Gastrocnemius medialis (tissue), 4 donors: Measurements from ENCODE around the gene SLC25A23.

Experiments used
- POLR2A ChIP-seq, 2 donors: fragments of 450-650 bp; IDR thresholded peaks; one replicate each; pipeline ENCODE4 v1.6.1; 2017; ENCODE audit warnings: antibody characterized with exemption in 2 of 2, mild to moderate bottlenecking in 2 of 2, moderate library complexity in 2 of 2
- TF ChIP-seq, protein P1 (sequence below), 5 experiments: fragments of 450-650 bp in 3 of 5; fragments of 200-600 bp in 2 of 5; sonication (generic) in 2 of 5; IDR thresholded peaks in 4 of 5; conservative IDR thresholded peaks in 1 of 5; 1 replicate in 4 of 5; 2 replicates in 1 of 5; pipeline ENCODE4 v1.5.1; 2016 to 2019; ENCODE audit warnings: antibody characterized with exemption in 5 of 5, mild to moderate bottlenecking in 3 of 5, moderate library complexity in 3 of 5

DNA sequence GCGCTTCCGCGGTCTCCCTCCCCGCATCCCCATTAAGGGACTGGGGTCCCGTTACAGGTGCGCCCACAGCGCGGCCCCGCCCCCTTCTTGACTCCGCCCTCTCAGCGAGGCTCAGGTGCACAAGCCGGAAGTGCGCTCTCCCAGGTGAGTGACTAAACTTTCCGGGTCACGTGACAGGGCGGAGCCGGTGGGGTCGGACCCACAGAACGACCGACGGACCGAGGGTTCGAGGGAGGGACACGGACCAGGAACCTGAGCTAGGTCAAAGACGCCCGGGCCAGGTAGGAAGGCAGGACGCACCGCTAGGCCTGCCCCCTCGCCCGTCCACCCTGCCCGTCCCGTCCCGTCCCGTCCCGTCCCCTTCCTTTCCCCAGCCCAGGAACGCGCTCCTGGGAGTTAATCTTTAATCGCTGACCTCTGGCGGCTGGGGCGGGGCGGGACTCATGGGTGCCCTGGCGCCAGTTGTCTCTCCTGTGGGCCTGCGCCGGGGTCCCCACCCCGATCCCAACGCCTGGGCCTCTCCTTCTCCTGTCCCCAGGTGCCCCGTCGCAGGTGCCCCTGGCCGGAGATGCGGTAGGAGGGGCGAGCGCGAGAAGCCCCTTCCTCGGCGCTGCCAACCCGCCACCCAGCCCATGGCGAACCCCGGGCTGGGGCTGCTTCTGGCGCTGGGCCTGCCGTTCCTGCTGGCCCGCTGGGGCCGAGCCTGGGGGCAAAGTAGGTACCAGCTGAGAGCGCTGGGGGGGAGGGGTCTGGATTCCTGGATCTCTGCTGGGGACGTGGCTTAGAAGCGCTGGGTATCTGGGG lies 4.7 kb upstream of the SLC25A23 start, which contains the start of gene CRB3:
- TF ChIP-seq, protein P1, sequence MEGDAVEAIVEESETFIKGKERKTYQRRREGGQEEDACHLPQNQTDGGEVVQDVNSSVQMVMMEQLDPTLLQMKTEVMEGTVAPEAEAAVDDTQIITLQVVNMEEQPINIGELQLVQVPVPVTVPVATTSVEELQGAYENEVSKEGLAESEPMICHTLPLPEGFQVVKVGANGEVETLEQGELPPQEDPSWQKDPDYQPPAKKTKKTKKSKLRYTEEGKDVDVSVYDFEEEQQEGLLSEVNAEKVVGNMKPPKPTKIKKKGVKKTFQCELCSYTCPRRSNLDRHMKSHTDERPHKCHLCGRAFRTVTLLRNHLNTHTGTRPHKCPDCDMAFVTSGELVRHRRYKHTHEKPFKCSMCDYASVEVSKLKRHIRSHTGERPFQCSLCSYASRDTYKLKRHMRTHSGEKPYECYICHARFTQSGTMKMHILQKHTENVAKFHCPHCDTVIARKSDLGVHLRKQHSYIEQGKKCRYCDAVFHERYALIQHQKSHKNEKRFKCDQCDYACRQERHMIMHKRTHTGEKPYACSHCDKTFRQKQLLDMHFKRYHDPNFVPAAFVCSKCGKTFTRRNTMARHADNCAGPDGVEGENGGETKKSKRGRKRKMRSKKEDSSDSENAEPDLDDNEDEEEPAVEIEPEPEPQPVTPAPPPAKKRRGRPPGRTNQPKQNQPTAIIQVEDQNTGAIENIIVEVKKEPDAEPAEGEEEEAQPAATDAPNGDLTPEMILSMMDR (IDR thresholded peaks at IDR 0.05 in 4 of 5, conservative IDR thresholded peaks at IDR 0.05 in 1 of 5): no peak
- no peak for TF ChIP-seq POLR2A (IDR thresholded peaks at IDR 0.05)
